Mesendoderm (in vitro differentiated cells): ENCODE results near the gene CA10.
A peak's percentile ranks its signal among the peaks of the same experiment; 100 is the strongest.

Experiments used
- DNase-seq: peaks from one replicate; pipeline ENCODE4 v3.0.0; 2013
- H2AK5ac ChIP-seq: 2 replicates; pipeline ENCODE4 v1.6.1; 2013; ENCODE audit warnings: low read length, inconsistent platforms
- H2BK120ac ChIP-seq: 2 replicates; pipeline ENCODE4 v1.6.1; 2013; ENCODE audit warnings: low read depth, mild to moderate bottlenecking, low read length, moderate library complexity, mixed read lengths
- H2BK15ac ChIP-seq: replicated peaks from 2 replicates; pipeline ENCODE4 v1.6.1; 2013; ENCODE audit warnings: low read depth, mild to moderate bottlenecking, moderate library complexity
- H2BK5ac ChIP-seq: 2 replicates; pipeline ENCODE4 v1.6.1; 2013; ENCODE audit warnings: low read length, inconsistent platforms
- H3K18ac ChIP-seq: 2 replicates; pipeline ENCODE4 v1.6.1; 2013; ENCODE audit warnings: mild to moderate bottlenecking, low read length, mixed read lengths
- H3K23ac ChIP-seq: one replicate; pipeline ENCODE4 v1.6.1; 2013; ENCODE audit warnings: low read length
- H3K27ac ChIP-seq: 2 replicates; pipeline ENCODE4 v1.5.1; 2013; ENCODE audit warnings: low read depth, mild to moderate bottlenecking, inconsistent platforms, low read length, moderate library complexity
- H3K27me3 ChIP-seq: 2 replicates; pipeline ENCODE4 v1.6.1; 2013; ENCODE audit warnings: low read length, control low read depth, mild to moderate bottlenecking, inconsistent platforms; ENCODE audit not compliant: insufficient read depth, poor library complexity
- H3K36me3 ChIP-seq: 2 replicates; pipeline ENCODE4 v1.6.1; 2013; ENCODE audit warnings: low read length, inconsistent platforms; ENCODE audit not compliant: control insufficient read depth, insufficient read depth
- H3K4ac ChIP-seq: one replicate; pipeline ENCODE4 v1.6.1; 2013; ENCODE audit warnings: low read depth, mild to moderate bottlenecking, low read length, moderate library complexity
- H3K4me1 ChIP-seq: 2 replicates; pipeline ENCODE4 v1.6.1; 2013; ENCODE audit warnings: low read depth, low read length, inconsistent platforms; ENCODE audit not compliant: control insufficient read depth
- H3K4me2 ChIP-seq: 2 replicates; pipeline ENCODE4 v1.6.1; 2013; ENCODE audit warnings: low read length
- H3K4me3 ChIP-seq: 2 replicates; pipeline ENCODE4 v1.5.1; 2013; ENCODE audit warnings: mild to moderate bottlenecking, low read length
- H3K56ac ChIP-seq: one replicate; pipeline ENCODE4 v1.6.1; 2013; ENCODE audit warnings: low read length
- H3K79me1 ChIP-seq: 2 replicates; pipeline ENCODE4 v1.6.1; 2013; ENCODE audit warnings: low read length, inconsistent platforms
- H3K79me2 ChIP-seq: 2 replicates; pipeline ENCODE4 v1.6.1; 2013; ENCODE audit warnings: mild to moderate bottlenecking, low read length; ENCODE audit not compliant: control insufficient read depth, insufficient read depth
- H3K9ac ChIP-seq: 2 replicates; pipeline ENCODE4 v1.6.1; 2013; ENCODE audit warnings: low read length, inconsistent platforms
- H4K5ac ChIP-seq: one replicate; pipeline ENCODE4 v1.6.1; 2013; ENCODE audit warnings: low read length
- H4K8ac ChIP-seq: one replicate; pipeline ENCODE4 v1.6.1; 2013; ENCODE audit warnings: low read depth, mild to moderate bottlenecking, control low read depth, low read length, moderate library complexity
- WGBS: extraction: QIAGEN DNeasy Blood & Tissue Kit; methylation state at CpG from one replicate; pipeline ENCODE4 v1.1.7; 2013; ENCODE audit warnings: low lambda C conversion rate, missing lambda C conversion rate; ENCODE audit not compliant: insufficient coverage; ENCODE audit errors: extremely low coverage; 5-methylcytosine and 5-hydroxymethylcytosine counted together

CA10 gene

DNA sequence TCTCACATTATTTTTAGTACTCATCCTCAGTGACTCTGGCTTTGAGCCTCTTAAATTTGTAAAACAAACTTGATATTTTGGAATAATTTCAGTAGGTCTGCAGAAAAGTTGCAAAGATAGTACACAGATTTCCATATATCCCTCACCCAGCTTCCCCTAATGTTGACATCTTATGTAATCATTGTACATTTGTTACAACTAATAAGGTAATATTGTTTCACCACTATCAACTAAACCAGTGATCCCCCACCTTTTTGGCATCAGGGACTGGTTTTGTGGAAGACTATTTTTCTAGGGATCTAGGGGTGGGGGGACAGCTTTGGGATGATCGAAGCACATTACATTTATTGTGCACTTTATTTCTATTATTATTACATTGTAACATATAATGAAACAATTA is 391.2 kb downstream of the CA10 start:
- Histone ChIP-seq H3K23ac (no peak overlapping the region), H3K18ac (no peak overlapping the region), H3K27ac (no peak overlapping the region), H3K79me1 (no peaks in the 10 kb centered on the region), H2BK15ac (no peak overlapping the region), H3K27me3 (no peaks in the 10 kb centered on the region), H4K5ac (no peak overlapping the region), H3K79me2 (no peaks in the 10 kb centered on the region), H4K8ac (no peak overlapping the region), H2AK5ac (no peak overlapping the region), H3K4me3 (no peak overlapping the region), H3K4me2 (no peak overlapping the region), H3K4ac (no peak overlapping the region), H2BK120ac (no peak overlapping the region), H2BK5ac (no peak overlapping the region), H3K36me3 (no peaks in the 10 kb centered on the region), H3K9ac (no peak overlapping the region), H3K4me1 (no peaks in the 10 kb centered on the region), H3K56ac (no peak overlapping the region)
- no CpG with 5 or more reads among the region's 1 CpG for WGBS
- no peak for DNase-seq

DNA sequence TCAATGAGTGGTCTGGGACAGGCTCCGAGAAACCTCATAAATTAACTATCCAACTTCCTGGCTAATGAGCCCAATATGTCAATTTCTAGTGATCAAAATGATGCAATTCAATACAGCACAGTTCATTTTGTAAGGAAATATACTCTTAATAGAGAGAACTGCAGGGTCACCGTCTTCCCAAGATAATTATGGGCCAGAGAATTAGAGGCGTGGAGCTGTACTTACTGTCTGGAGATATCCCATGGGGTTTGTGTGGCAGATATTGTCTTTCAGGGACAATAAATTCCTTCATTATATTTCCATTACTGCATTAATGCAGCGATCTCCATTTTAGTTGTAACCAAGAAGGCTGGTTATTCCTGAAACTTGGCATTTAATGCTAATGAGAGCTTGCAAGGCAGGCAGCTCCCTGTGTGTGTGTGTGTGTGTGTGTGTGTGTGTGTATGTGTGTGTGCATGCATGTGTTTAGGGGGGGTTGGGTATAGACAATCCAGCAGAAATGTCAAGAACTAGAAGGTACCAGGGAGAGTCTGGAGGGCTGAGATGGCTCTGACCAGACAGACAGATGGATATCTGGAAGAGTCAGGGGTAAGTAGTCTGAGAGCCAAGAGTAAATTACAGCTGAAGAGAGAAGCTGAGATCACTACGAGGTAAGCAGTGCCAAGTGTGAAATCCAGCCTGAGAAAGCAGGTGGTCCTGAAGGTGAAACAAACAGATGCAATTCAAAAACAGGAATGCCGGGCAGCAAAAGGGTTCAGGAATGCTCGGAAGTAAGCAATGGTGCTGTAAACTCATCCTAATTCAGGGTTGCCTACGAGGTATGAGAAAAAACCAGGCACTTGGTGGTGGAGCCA is 393.0 kb downstream of the CA10 start:
- Histone ChIP-seq H3K79me1 (no peaks in the 10 kb centered on the region), H2BK15ac (no peak overlapping the region), H4K8ac (no peak overlapping the region), H3K27ac (no peak overlapping the region), H3K4me3 (no peak overlapping the region), H3K79me2 (no peaks in the 10 kb centered on the region), H3K4ac (no peak overlapping the region), H2AK5ac (no peak overlapping the region), H3K9ac (no peak overlapping the region), H3K4me1 (no peaks in the 10 kb centered on the region), H3K27me3 (no peaks in the 10 kb centered on the region), H2BK120ac (no peak overlapping the region), H3K23ac (no peak overlapping the region), H4K5ac (no peak overlapping the region), H2BK5ac (no peak overlapping the region), H3K18ac (no peak overlapping the region), H3K4me2 (no peak overlapping the region), H3K56ac (no peak overlapping the region), H3K36me3 (no peaks in the 10 kb centered on the region)
- DNase-seq = no peak
- WGBS = no CpG with 5 or more reads among the region's 8 CpGs

DNA sequence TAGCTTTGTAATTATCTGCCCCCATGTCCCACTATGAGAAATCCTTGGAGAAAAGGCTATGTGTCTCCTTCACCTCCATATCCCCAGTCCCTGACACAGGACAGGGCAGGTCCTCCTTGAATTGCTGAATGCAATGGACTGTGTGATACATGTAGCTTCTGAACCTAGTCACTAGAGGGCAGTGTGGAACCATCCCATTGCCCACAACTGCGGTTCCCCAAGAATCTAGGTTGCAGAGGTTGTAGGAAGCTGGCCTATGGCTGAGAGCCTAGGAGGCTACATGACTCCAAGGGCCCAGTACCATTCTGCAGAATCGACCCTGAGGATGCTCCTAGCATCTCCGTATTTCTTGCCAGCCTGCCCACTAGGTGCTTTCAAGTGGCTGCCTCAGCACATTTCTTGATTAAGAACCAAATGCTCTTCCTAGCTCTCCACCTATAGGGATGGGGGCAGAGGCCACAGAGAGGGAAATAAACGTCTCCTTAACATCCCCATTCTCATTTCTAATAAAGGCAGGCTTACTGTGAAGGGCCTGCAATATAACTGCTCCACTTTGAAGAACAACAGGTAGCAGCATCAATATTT is 394.0 kb downstream of the CA10 start:
- Histone ChIP-seq H3K18ac (no peak overlapping the region), H3K27me3 (no peaks in the 10 kb centered on the region), H3K4me3 (no peak overlapping the region), H3K36me3 (no peaks in the 10 kb centered on the region), H3K9ac (no peak overlapping the region), H3K79me1 (no peaks in the 10 kb centered on the region), H3K4me2 (no peak overlapping the region), H3K79me2 (no peaks in the 10 kb centered on the region), H3K23ac (no peak overlapping the region), H3K4ac (no peak overlapping the region), H4K8ac (no peak overlapping the region), H4K5ac (no peak overlapping the region), H2BK15ac (no peak overlapping the region), H3K4me1 (no peaks in the 10 kb centered on the region), H3K56ac (no peak overlapping the region), H2BK120ac (no peak overlapping the region), H3K27ac (no peak overlapping the region), H2BK5ac (no peak overlapping the region), H2AK5ac (no peak overlapping the region)
- DNase-seq = peak; percentile 88
- WGBS = no CpG with 5 or more reads among the region's 4 CpGs

DNA sequence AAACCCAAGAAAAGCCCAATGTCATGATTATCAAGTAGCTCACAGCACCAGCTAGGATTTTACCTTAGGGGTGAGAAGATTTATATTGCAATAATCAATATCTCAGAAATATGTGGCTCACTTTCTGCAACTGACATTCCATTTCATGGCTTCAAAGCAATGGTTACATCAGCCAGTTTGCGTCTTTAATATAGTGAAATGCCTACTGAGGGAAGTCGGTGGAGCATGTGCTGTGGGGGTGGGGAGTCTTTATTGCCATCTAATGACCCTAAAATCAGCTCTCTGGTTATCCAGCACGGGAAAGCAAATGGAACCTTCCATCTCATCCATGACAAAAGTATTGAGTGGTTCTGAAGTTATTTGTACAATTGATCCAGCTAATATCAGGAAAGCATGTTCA is 395.5 kb downstream of the CA10 start:
- no CpG with 5 or more reads among the region's 3 CpGs for WGBS
- H3K79me2 ChIP-seq = no peaks in the 10 kb centered on the region
- H4K5ac ChIP-seq = no peak overlapping the region
- no peak overlapping the region for H3K18ac ChIP-seq
- H3K9ac ChIP-seq = no peak overlapping the region
- H3K23ac ChIP-seq = no peak overlapping the region
- no peaks in the 10 kb centered on the region for H3K79me1 ChIP-seq
- H3K36me3 ChIP-seq = no peaks in the 10 kb centered on the region
- H3K4ac ChIP-seq = no peak overlapping the region
- no peaks in the 10 kb centered on the region for H3K27me3 ChIP-seq
- H4K8ac ChIP-seq = no peak overlapping the region
- H3K27ac ChIP-seq = no peak overlapping the region
- no peak overlapping the region for H2BK120ac ChIP-seq
- no peak overlapping the region for H3K56ac ChIP-seq
- no peak overlapping the region for H3K4me2 ChIP-seq
- DNase-seq = no peak
- H2BK5ac ChIP-seq = no peak overlapping the region
- no peak overlapping the region for H2BK15ac ChIP-seq
- H2AK5ac ChIP-seq = no peak overlapping the region
- no peak overlapping the region for H3K4me3 ChIP-seq
- no peaks in the 10 kb centered on the region for H3K4me1 ChIP-seq

DNA sequence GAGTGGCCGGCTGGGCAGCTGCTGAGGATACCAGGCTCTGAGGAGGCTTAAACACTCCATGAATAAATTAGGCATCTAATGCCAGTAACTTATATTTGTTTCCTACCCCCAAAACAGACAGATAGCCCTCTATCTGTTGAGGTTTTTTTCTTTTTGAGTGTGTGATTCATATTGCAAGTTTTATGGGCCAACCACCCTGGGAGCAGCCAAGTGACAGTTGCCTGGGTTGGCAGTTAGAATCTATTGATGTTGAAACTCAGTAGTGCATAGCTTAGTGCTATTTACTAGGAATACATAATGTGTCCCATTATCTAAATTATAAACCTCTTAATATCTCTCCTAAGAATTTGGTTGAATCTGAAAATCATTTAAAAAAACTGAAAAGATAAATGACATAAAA is 397.4 kb downstream of the CA10 start:
- Histone ChIP-seq H3K4me2 (no peak overlapping the region), H3K27ac (no peak overlapping the region), H3K18ac (no peak overlapping the region), H3K23ac (no peak overlapping the region), H3K36me3 (no peaks in the 10 kb centered on the region), H2BK5ac (no peak overlapping the region), H2BK120ac (no peak overlapping the region), H4K8ac (no peak overlapping the region), H2BK15ac (no peak overlapping the region), H3K4me1 (no peaks in the 10 kb centered on the region), H4K5ac (no peak overlapping the region), H3K79me1 (no peaks in the 10 kb centered on the region), H2AK5ac (no peak overlapping the region), H3K27me3 (no peaks in the 10 kb centered on the region), H3K56ac (no peak overlapping the region), H3K9ac (no peak overlapping the region), H3K4ac (no peak overlapping the region), H3K4me3 (no peak overlapping the region), H3K79me2 (no peaks in the 10 kb centered on the region)
- no peak for DNase-seq
- WGBS = no CpG with 5 or more reads among the region's 1 CpG
